T-cell (primary cell): ENCODE results near the gene IL1F10. TPM values are rescaled to one million over a fixed set of nuclear protein-coding genes. Genes with fewer than 3 reads are reported as not detected.
A peak's percentile ranks its signal among the peaks of the same experiment; 100 is the strongest.

Experiments used
- ATAC-seq, 4 experiments: fragments of 200-7000 bp in 3 of 4; fragments of 150-1000 bp in 1 of 4; cut with Tn5 transposase; replicated peaks in 1 of 4; 1 replicate in 3 of 4; 2 replicates in 1 of 4; pipeline ENCODE4 v1.10.0; 2021; ENCODE audit warnings: moderate library complexity in 3 of 4, mild to moderate bottlenecking in 2 of 4, moderate number of reproducible peaks in 1 of 4
- CTCF ChIA-PET, 2 donors: fragments of 300-600 bp; sonication (Branson Sonifier 250); formaldehyde crosslinking; loops; one replicate each; lab custom pipeline; 2022; ENCODE audit warnings: antibody characterized with exemption in 2 of 2; lab: Charles Lee
- POLR2A ChIA-PET, 2 donors: fragments of 300-600 bp; sonication (Branson Sonifier 250); formaldehyde crosslinking; loops; one replicate each; lab custom pipeline; 2022; ENCODE audit warnings: antibody characterized with exemption in 2 of 2; lab: Charles Lee
- DNase-seq, 35 experiments: peaks; one replicate each; pipeline versions ENCODE4 v3.0.0 to v3.0.0-alpha.2; 2013 to 2023
- H3K27ac ChIP-seq: one replicate; pipeline ENCODE4 v1.5.1; 2013; ENCODE audit warnings: low read length
- H3K27me3 ChIP-seq, 2 experiments: replicated peaks in 1 of 2; 1 replicate in 1 of 2; 2 replicates in 1 of 2; pipeline versions ENCODE4 v1.6.1 to v1.7.0; 2013; ENCODE audit warnings: low read length in 1 of 2, mixed read lengths in 1 of 2; ENCODE audit not compliant: control insufficient read depth in 2 of 2, insufficient read depth in 2 of 2; ENCODE audit errors: extremely low read depth in 1 of 2
- H3K36me3 ChIP-seq, 2 donors: 1 replicate in 1 of 2; 2 replicates in 1 of 2; pipeline versions ENCODE4 v1.6.1 to v1.7.0; 2013; ENCODE audit warnings: low read length in 1 of 2; ENCODE audit not compliant: control insufficient read depth in 2 of 2, insufficient read depth in 1 of 2; ENCODE audit errors: extremely low read depth in 1 of 2
- H3K4me1 ChIP-seq, 2 experiments: 1 replicate in 1 of 2; 2 replicates in 1 of 2; pipeline versions ENCODE4 v1.6.1 to v1.7.0; 2013; ENCODE audit warnings: low read length in 2 of 2, mixed read lengths in 1 of 2; ENCODE audit not compliant: insufficient read depth in 2 of 2, control insufficient read depth in 1 of 2; ENCODE audit errors: extremely low read depth in 1 of 2
- H3K4me3 ChIP-seq, 2 donors: 1 replicate in 1 of 2; 2 replicates in 1 of 2; pipeline versions ENCODE4 v1.5.1 to v1.7.0; 2013; ENCODE audit warnings: mild to moderate bottlenecking in 2 of 2, low read length in 1 of 2, moderate library complexity in 1 of 2; ENCODE audit not compliant: control insufficient read depth in 1 of 2; ENCODE audit errors: extremely low read depth in 1 of 2
- H3K9me3 ChIP-seq: 2 replicates; pipeline ENCODE4 v1.7.0; 2013
- H3K27ac Mint-ChIP-seq, 2 donors: one replicate each; pipeline ENCODE4 v1.8.0; 2020 to 2021; ENCODE audit warnings: mild to moderate bottlenecking in 2 of 2, mixed read lengths in 2 of 2
- H3K27me3 Mint-ChIP-seq, 2 donors: one replicate each; pipeline ENCODE4 v1.8.0; 2021 to 2022; ENCODE audit warnings: mixed read lengths in 2 of 2
- H3K36me3 Mint-ChIP-seq: one replicate; pipeline ENCODE4 v1.8.0; 2021; ENCODE audit warnings: mixed read lengths
- H3K4me1 Mint-ChIP-seq, 3 donors: one replicate each; pipeline ENCODE4 v1.8.0; 2020 to 2022; ENCODE audit warnings: mixed read lengths in 3 of 3, mild to moderate bottlenecking in 1 of 3
- H3K4me3 Mint-ChIP-seq, 3 donors: one replicate each; pipeline ENCODE4 v1.8.0; 2020 to 2022; ENCODE audit warnings: mild to moderate bottlenecking in 3 of 3, mixed read lengths in 3 of 3, moderate library complexity in 3 of 3
- H3K9me3 Mint-ChIP-seq, 3 donors: one replicate each; pipeline ENCODE4 v1.8.0; 2020 to 2022; ENCODE audit warnings: mixed read lengths in 3 of 3
- WGBS: methylation state at CpG from one replicate; pipeline ENCODE4 v1.1.5; 2013; ENCODE audit warnings: missing lambda C conversion rate; ENCODE audit not compliant: insufficient coverage; 5-methylcytosine and 5-hydroxymethylcytosine counted together
- total RNA-seq, 35 experiments: library from RNA in 6 of 35; stranded (reverse) in 6 of 35; fragments of 120-200 nt in 1 of 35; gene quantifications; one replicate each; pipeline versions ENCODE4 v1.2.1 to v1.2.4 and lab custom pipeline; 2013 to 2026

The IL1F10 gene
- total RNA-seq, 5 donors from 2014 or later (not counting 1 experiment from before 2014, with no cell fraction given), result not detected

GRCh38 chr2:113098532-113098931 lies 30.8 kb downstream of the IL1F10 start:
- 100% methylated on average over 6 of the region's 6 CpGs for WGBS
- Mint-ChIP-seq H3K36me3 (peaks cover 5% of the 10 kb centered on the region), H3K9me3 (peaks cover 10 to 17% (median 17%) of the 10 kb centered on the region in 3 donors), H3K4me3 (peak overlapping the region; percentile 56 to 74 (median 74)), H3K27me3 (peaks cover 0 to 6% of the 10 kb centered on the region in 2 donors), H3K27ac (peak overlapping the region; percentile 72 to 76), H3K4me1 (peaks cover 11 to 12% (median 12%) of the 10 kb centered on the region in 3 donors)
- no peaks in the 10 kb centered on the region for H3K36me3 ChIP-seq
- H3K27me3 ChIP-seq, result no peaks in the 10 kb centered on the region
- ChIA-PET CTCF (interaction anchor here (0.6 to 1.3 kb wide), 2 partner anchors 105 to 106 kb away, joined by 3 to 6 read pairs; no protein-coding TSS in a partner anchor), POLR2A (interaction anchor here in 1 of 2 donors (0.6 kb wide), 1 partner anchor 120 kb away, joined by 4 read pairs; no protein-coding TSS in a partner anchor)
- peaks cover 0 to 9% of the 10 kb centered on the region in 2 experiments for H3K4me1 ChIP-seq
- no peaks in the 10 kb centered on the region for H3K9me3 ChIP-seq
- DNase-seq (no peak), ATAC-seq (no peak)
- no peak overlapping the region for H3K27ac ChIP-seq
- H3K4me3 ChIP-seq, result peak overlapping the region in 1 of 2 donors; percentile 7

GRCh38 chr2:113102133-113102532 lies 34.4 kb downstream of the IL1F10 start:
- H3K27ac ChIP-seq, result no peak overlapping the region
- Mint-ChIP-seq H3K4me3 (no peak overlapping the region), H3K36me3 (peaks cover 5% of the 10 kb centered on the region), H3K27ac (no peak overlapping the region), H3K27me3 (no peaks in the 10 kb centered on the region), H3K4me1 (peaks cover 11 to 12% (median 12%) of the 10 kb centered on the region in 3 donors), H3K9me3 (peaks cover 4 to 12% (median 12%) of the 10 kb centered on the region in 3 donors)
- no peaks in the 10 kb centered on the region for H3K27me3 ChIP-seq
- H3K9me3 ChIP-seq, result no peaks in the 10 kb centered on the region
- ChIA-PET CTCF (interaction anchor here (0.7 to 1.2 kb wide), 2 partner anchors 27 to 36 kb away, joined by 3 to 5 read pairs; no protein-coding TSS in a partner anchor), POLR2A (no interaction called here)
- WGBS, result 86% methylated on average over 2 of the region's 2 CpGs
- H3K4me1 ChIP-seq, result peaks cover 0 to 9% of the 10 kb centered on the region in 2 experiments
- ATAC-seq (no peak), DNase-seq (no peak)
- H3K36me3 ChIP-seq, result no peaks in the 10 kb centered on the region
- no peak overlapping the region for H3K4me3 ChIP-seq

- H3K9me3 Mint-ChIP-seq, result peaks cover 0 to 6% (median 3%) of the 10 kb centered on the region in 3 donors
- H3K27ac Mint-ChIP-seq, result no peak overlapping the region
- no peaks in the 10 kb centered on the region for H3K36me3 ChIP-seq
- peaks cover 0 to under 1% of the 10 kb centered on the region in 2 donors for H3K27me3 Mint-ChIP-seq
- no peaks in the 10 kb centered on the region for H3K9me3 ChIP-seq
- peaks cover 3% of the 10 kb centered on the region in 3 donors for H3K4me1 Mint-ChIP-seq
- ATAC-seq (no peak), DNase-seq (no peak)
- peaks cover 0 to 6% of the 10 kb centered on the region in 2 experiments for H3K4me1 ChIP-seq
- ChIA-PET CTCF (interaction anchor here in 1 of 2 donors (0.7 kb wide), 1 partner anchor 12 kb away, joined by 3 read pairs; no protein-coding TSS in a partner anchor), POLR2A (interaction anchor here in 1 of 2 donors (0.7 kb wide), 1 partner anchor 335 kb away, joined by 3 read pairs; no protein-coding TSS in a partner anchor)
- no peaks in the 10 kb centered on the region for H3K36me3 Mint-ChIP-seq
- WGBS, result 100% methylated on average over 1 of the region's 4 CpGs
- no peak overlapping the region for H3K27ac ChIP-seq
- H3K4me3 Mint-ChIP-seq, result no peak overlapping the region
- H3K4me3 ChIP-seq, result no peak overlapping the region
- no peaks in the 10 kb centered on the region for H3K27me3 ChIP-seq
Observed at GRCh38 chr2:113103277-113103676, 35.5 kb downstream of the IL1F10 start.

GRCh38 chr2:113104054-113104611 lies 36.4 kb downstream of the IL1F10 start:
- H3K27me3 ChIP-seq, result no peaks in the 10 kb centered on the region
- no peak for ATAC-seq
- no peak for DNase-seq
- H3K27me3 Mint-ChIP-seq, result peaks cover 0 to 6% of the 10 kb centered on the region in 2 donors
- H3K27ac ChIP-seq, result no peak overlapping the region
- ChIA-PET POLR2A (interaction anchor here in 1 of 2 donors (0.7 kb wide), 1 partner anchor 336 kb away, joined by 3 read pairs; no protein-coding TSS in a partner anchor), CTCF (interaction anchor here in 1 of 2 donors (0.7 kb wide), 1 partner anchor 13 kb away, joined by 3 read pairs; no protein-coding TSS in a partner anchor)
- no peaks in the 10 kb centered on the region for H3K9me3 ChIP-seq
- H3K27ac Mint-ChIP-seq, result no peak overlapping the region
- WGBS, result 80% methylated on average over 1 of the region's 3 CpGs
- no peaks in the 10 kb centered on the region for H3K4me1 ChIP-seq
- H3K36me3 Mint-ChIP-seq, result no peaks in the 10 kb centered on the region
- H3K4me1 Mint-ChIP-seq, result no peaks in the 10 kb centered on the region
- H3K36me3 ChIP-seq, result no peaks in the 10 kb centered on the region
- no peak overlapping the region for H3K4me3 ChIP-seq
- H3K9me3 Mint-ChIP-seq, result peaks cover 0 to 6% (median 3%) of the 10 kb centered on the region in 3 donors
- no peak overlapping the region for H3K4me3 Mint-ChIP-seq

GRCh38 chr2:113105047-113105785 lies 37.4 kb downstream of the IL1F10 start:
- DNase-seq, result no peak
- Mint-ChIP-seq H3K27me3 (peaks cover 0 to 6% of the 10 kb centered on the region in 2 donors), H3K4me3 (no peak overlapping the region), H3K36me3 (no peaks in the 10 kb centered on the region), H3K4me1 (no peaks in the 10 kb centered on the region), H3K27ac (no peak overlapping the region), H3K9me3 (peaks cover 0 to 6% (median 3%) of the 10 kb centered on the region in 3 donors)
- H3K4me3 ChIP-seq, result no peak overlapping the region
- ChIA-PET POLR2A (no interaction called here), CTCF (interaction anchor here in 1 of 2 donors (0.6 kb wide), 1 partner anchor 1795 kb away, joined by 3 read pairs; no protein-coding TSS in a partner anchor)
- H3K27me3 ChIP-seq, result no peaks in the 10 kb centered on the region
- no peaks in the 10 kb centered on the region for H3K4me1 ChIP-seq
- H3K36me3 ChIP-seq, result no peaks in the 10 kb centered on the region
- ATAC-seq, result no peak
- 69% methylated on average over 5 of the region's 6 CpGs for WGBS
- no peak overlapping the region for H3K27ac ChIP-seq
- H3K9me3 ChIP-seq, result no peaks in the 10 kb centered on the region

- H3K4me3 Mint-ChIP-seq, result no peak overlapping the region
- H3K27ac Mint-ChIP-seq, result no peak overlapping the region
- peaks cover 0 to 6% of the 10 kb centered on the region in 2 donors for H3K27me3 Mint-ChIP-seq
- CTCF ChIA-PET, result no interaction called here
- ATAC-seq (no peak), DNase-seq (no peak)
- Histone ChIP-seq H3K4me1 (peaks cover 8 to 9% of the 10 kb centered on the region in 2 experiments), H3K36me3 (no peaks in the 10 kb centered on the region), H3K27ac (no peak overlapping the region), H3K27me3 (no peaks in the 10 kb centered on the region), H3K4me3 (no peak overlapping the region), H3K9me3 (no peaks in the 10 kb centered on the region)
- POLR2A ChIA-PET, result no interaction called here
- peaks cover 0 to 5% (median 5%) of the 10 kb centered on the region in 3 donors for H3K4me1 Mint-ChIP-seq
- WGBS, result 100% methylated on average over 1 of the region's 3 CpGs
- no peaks in the 10 kb centered on the region for H3K36me3 Mint-ChIP-seq
- H3K9me3 Mint-ChIP-seq, result no peaks in the 10 kb centered on the region
Observed at GRCh38 chr2:113111121-113111520, 43.4 kb downstream of the IL1F10 start.
